Right ventricle myocardium inferior (tissue), 1 donor: ENCODE measurements around the gene NPM3. TPM values are rescaled to one million over a fixed set of nuclear protein-coding genes. Genes with fewer than 3 reads are reported as not detected.

ENCODE experiments used
- ATAC-seq: fragments of 200-7000 bp; cut with Tn5 transposase; one replicate; pipeline ENCODE4 v1.9.1; 2020; ENCODE audit warnings: mild to moderate bottlenecking, moderate library complexity
- DNase-seq: peaks from one replicate; pipeline ENCODE4 v3.0.0; 2021; ENCODE audit errors: missing footprints
- intact Hi-C: fragments of 100-400 bp; cut with DNase I; formaldehyde crosslinking; loops from one replicate; pipeline ENCODE4 v1.11.0; 2022
- total RNA-seq: library from RNA; stranded (reverse); fragmentation: NEBNext Ultra II Directional; extraction: Animal tissue kit (Norgen Biotek cat#: 25700); gene quantifications from one replicate; pipeline ENCODE4 v1.2.1, GENCODE V29; 2021
- donor health status: DM: no; HTN: yes; CAD: no; lungs with severe emphysema.

The NPM3 gene
- total RNA-seq, 1 donor from 2014 or later, result 7.9 TPM

DNA sequence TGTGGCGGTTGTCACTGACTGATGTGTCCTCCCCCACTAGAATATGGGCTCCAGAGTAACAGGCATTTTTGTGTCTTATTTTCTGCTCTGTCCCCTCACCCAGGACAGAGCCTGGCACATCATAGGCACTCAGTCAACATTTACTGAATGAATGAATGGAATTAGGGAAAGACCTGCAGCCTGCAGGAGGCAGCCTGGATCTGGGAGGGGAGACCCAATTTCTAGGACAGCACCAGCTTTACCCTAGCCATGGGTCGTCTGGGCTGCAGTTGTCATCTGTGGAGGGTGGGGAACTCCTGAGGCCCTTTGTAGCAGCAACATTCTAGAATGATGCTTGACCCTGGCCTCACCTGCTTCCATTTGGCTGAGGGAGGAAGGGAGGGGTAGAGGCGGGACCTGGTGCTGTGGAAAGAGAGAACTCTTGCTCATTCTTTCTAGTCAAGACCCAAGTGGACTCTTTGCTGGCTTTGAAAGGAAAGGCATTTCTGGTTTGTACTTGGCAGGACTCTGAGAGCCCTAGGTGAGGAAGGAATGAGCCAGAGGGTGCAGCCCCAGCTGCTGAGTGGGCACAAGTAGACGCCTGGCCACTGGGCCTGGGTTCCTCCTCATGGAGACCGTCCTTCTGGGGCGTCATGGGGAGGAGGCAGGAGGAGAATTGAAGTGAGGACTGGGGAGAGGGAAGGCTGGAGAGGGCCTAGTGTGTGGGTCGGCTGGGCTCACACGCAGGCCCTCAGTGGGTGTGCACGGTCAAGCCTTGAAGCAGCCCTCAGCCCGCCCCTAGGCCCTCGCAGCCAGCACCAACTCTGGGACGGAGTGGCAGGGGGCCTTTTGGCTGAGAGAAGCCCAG is 16.3 kb downstream of the NPM3 start:
- intact Hi-C loops, result no loop called here
- DNase-seq, result no peak
- ATAC-seq, result no peak

DNA sequence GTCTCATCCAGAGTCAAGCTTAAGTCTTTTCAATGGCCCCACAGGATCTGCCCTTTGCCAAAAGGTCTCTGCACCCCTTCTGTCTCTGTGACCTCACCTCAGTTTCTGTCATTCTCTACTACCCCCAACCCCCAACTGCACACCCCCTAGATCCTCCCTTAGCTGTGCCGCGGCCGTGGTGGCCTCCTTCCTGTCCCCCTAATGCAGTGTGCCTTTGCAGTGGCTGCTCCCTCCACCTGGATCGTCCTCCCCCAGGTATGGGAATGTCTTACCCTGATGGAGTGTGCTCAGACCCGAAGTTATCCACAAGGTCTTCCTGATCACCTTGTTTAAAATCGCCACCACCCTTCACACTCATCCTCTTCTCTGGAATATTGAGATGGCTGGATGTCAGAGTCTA is 16.9 kb downstream of the NPM3 start:
- no peak for ATAC-seq
- no peak for DNase-seq
- intact Hi-C loops, result no loop called here

DNA sequence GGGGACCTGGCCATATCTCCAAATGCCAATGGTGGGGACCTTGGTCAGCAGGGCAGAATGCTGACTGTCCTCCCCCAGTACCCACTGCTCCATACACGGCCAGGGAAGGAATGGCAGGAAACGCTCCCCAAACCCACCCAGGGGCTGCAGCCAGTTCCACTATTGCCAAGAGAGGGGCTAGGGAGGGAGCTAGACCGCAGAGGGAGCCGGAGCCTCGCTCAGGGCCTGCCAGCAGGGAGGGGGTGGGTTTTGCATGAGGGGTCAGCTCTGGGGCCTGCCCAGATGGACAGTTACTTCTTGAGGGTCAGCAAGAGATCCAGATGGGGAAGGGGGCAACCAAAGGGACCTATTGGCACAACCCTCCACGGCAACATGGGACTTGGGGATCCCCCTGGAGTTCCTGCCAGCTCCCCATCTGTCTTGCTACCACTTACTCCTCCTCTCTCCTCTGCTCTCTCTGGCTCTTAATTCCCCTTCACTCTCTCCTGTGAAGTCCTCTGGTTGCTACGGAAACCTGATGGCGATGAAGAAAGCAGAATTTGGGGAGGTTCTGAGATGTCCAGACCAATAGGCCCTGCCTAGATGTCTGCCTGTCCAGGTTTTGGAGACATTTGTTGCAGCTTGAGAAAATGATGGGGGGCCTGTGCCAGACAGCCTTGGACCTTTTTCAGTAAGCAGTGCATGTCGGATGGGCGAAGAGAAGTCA is 20.0 kb downstream of the NPM3 start:
- intact Hi-C loops, result no loop called here
- ATAC-seq (no peak), DNase-seq (no peak)

DNA sequence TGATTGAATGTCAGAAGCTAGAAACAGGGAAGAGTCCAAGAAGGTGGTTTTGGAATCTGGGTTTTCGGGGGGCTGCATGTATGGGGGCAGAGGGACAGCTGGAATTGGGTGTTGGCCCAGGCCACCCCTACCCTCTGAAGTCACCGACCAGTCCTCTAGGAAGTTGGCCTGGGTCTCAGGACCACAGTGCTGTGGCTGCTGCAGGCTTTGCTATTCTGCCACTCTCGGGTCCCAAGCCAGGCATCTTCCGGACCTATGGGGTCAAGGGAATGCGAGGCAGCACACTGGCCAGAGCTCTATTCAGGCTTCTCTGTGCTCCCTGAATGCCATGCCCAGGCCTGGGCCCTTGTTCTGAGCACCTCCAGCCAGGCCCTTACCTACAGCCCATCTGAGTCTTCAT is 20.5 kb downstream of the NPM3 start:
- ATAC-seq, result no peak
- no peak for DNase-seq
- intact Hi-C loops, result no loop called here

DNA sequence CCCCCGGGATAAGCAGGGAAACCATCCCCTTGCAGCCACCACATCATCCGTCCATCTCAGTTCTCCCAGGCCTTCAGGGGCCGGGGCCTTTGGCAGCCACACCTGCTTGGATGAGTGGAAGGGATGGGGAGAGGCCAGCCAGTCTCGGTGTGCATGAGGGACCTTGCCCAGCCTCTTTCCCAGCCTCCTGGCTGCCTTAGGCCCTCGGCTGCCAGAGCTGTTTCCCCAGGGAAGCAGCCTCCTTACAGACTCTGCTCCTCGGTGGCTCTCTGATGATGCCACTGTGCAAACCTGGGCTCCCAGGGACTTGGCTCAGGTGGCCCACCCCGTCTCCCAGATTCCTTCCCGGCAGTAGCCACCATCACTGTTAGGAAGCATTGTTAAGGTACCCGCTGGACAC is 22.0 kb downstream of the NPM3 start:
- no peak for ATAC-seq
- DNase-seq, result no peak
- intact Hi-C loops, result no loop called here

DNA sequence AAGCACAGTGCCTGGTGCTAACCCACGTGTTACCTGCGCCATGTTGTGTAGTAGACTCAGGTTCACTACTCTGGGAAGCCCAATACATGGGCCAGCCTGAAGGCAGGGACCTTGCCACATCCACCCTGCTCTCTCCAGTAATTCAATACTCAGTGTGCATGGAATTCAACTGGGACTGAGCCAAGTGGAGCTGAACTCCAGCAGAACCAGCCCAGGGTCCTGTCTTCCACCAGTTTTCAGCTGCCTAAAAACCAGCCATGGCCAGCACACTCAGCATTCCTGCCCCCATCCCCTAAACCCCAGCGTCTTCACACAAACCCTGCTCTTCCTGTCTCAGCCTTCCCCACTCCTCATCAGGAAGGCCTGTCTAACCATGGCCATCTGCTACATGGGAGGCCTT is 22.7 kb downstream of the NPM3 start:
- intact Hi-C loops, result no loop called here
- ATAC-seq, result no peak
- DNase-seq, result no peak

DNA sequence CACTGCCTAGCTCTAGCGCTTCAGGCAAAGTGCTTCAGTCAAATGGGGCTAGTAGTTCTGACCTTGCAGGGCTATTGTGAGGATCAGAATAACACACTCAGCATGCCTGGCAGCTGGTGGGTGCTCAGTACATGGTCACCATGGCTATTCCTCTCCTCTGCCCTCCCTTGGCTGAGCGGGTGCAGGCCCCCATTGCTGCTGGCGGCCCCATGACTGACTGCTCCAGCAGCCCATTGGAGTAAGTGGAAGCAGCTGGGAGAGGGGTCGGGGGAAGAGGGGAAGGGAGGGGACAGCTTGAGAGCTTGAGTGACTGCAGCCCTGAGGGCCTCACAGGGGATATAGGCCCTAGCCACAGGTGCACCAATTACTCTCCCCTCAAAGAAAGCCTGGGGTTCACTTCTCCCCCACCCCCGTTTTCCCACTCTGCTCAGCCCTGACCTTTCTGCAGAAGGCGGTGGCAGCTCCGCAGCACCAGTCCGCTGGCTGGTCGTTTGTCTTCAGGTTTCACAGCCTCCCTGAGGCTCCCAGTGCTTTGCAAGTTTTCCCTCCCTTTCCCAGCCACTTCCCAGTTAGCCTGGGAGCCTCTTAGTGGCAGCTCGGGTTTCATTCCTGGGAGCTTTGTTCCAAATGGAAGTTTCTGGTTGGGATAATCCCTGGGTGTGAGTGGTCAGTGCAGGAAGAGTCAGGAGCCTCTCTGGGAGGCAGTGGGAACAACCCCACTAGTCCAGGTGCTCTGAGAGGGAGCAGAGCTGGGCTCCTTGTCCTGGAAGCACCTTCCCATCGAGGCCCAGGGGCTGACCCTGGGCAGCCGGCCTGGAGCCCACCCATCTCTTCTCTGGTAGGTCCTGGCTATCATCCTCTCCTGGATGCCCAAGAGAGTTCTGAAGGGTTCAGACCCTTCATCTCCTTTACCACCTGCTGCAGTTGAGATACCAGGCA is 23.7 kb downstream of the NPM3 start:
- ATAC-seq (no peak), DNase-seq (no peak)
- intact Hi-C loops, result no loop called here

DNA sequence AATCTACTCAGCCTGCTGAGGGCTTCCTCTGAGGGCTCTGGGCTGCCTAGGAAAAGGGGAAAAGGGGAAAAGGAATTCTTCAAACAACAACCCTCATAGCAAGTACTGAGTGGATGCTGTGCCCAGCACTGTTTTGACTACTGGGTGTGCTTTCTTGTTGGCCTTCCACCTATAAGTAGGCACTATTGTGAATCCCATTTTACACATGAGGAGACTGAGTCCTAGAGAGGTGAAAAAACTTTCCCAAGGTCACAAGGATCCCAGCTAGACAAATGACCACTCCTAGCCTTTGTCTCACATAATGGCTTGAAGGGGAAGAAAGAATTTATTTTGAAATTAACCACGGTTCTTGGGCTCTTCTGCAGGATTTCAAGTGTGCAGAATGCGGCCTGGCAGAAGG is 24.4 kb downstream of the NPM3 start:
- ATAC-seq (no peak), DNase-seq (no peak)
- intact Hi-C loops, result no loop called here

DNA sequence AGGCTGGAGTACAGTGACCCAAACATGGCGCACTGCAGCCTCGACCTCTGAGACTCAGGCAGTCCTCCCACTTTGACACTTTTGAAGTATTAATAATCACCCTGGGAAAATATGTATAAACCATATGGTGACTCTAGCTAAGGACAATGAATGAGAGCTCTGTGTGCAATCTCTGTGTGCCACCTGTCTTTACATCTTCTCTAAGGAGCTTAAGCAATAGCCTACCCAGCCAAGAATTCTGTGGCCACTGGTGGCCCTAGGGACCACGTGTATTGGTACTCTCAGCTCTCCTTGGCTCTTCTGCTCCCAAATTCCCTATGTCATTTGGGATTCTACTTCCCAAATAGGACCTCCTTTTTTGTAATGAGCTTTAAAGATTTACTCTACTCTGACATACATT is 31.0 kb downstream of the NPM3 start:
- intact Hi-C loops, result no loop called here
- ATAC-seq, result no peak

DNA sequence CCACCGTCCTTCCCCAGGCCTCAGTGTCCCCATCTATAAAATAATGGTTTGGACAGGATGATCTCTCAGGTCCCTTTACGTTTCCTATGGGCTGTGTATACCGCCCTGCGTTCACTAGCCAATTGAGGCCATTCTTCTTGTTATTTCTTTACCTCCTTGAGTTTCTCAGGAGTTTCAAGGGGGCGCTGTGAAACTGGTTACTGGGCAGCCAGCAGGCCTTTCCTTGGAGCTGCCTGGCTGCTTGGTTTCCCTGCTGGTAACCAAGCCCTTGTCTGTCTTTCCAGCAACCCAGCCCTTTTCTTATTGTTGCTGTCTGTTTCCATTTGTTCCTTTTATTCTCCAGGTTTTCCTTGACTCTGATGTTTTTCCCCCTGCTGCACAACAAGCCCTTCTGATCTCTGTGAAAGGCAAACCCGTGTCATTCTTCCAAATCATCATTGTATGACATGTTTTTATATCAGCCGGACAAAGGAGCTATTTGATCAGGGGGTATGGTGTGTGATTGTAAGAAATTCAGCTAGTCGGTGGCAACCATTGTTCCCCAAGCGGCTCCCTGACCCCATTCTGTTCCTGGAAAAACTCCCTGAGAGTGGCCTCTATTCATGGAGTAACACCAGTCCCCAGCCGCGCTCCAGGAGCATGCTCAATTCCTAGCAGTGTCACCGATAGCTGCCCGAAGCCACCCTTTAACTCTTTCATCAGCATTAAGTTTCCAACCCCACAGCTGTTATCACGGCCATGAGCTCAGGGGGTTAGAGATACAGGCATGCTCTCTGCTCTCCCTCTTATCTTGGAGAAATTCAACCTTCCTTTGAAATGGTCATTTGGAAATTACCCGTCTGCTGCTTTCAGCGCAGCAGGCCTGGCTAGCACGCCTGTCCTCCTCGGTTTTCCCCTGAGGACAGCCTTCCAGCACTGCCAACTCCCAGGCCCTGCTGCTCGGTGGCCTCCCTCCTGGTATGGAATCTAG is 33.9 kb downstream of the NPM3 start:
- DNase-seq (no peak), ATAC-seq (no peak)
- intact Hi-C loops, result no loop called here

More for the DNA sequence above, 31.0 kb downstream of the NPM3 start:
- DNase-seq, result no peak

DNA sequence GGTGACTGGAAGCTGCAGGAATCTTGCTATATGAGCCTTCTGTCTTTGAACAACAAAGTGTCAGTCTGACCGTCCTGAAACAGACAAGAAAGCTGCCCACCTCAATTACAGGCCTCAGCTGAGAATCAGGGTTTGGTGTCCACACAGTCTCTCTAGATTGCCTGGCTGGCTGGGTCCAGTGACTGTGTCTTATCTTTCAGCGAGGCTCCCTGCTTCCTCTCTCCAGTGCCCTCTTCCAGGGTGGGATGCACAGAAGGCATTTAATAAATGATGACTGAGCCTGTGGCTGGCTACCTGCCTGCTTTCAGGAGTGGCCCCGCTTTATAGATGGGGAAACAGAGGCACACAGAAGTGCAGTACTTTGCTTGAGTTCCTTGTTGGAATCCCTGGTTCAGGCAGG is 34.8 kb downstream of the NPM3 start:
- DNase-seq (no peak), ATAC-seq (no peak)
- intact Hi-C loops, result no loop called here

DNA sequence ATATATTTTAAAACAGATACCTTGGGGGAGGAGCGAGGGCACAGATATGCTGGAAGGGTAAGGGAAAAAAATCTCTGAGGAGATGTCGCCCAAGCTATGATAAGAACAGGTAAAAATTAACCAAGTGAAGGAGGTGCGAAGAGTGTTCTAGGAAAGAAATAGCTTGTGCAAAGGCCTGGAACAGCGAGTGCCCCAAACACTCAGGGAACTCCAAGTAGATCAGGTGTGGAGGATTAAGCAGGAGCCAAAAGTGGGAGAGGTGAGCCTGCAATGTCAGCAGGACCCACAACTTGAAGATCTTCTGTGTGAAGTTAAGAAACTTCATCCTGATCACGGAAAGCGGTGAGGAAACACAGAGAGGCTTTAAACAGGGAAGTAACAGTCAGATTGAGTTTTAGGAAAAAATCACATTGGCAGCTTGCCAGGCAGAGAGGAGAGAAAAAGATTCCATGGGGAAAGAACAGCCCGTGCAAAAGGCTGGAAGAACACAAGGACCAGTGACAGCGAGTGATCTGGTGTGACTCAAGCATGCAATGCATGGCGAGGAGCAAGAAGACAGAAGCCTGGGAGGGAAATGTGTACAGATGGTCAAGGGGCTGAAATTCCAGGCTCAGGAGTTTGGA is 38.1 kb downstream of the NPM3 start:
- intact Hi-C loops, result no loop called here
- ATAC-seq (no peak), DNase-seq (no peak)

DNA sequence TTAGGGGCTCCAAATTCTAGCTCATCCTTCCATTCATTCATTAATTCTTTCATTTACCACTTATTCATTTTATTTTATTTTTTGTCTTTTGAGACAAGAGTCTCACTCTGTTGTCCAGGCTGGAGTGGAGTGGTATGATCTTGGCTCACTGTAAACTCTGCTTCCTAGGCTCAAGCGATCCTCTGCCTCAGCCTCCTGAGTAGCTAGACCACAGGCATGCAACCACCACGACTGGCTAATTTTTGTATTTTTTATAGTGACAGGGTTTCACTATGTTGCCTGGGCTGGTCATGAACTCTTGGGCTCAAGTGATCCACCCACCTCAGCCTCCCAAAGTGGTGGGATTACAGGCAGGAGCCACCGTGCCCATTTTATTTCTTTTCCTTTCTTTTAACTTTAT is 39.0 kb downstream of the NPM3 start:
- intact Hi-C loops, result no loop called here
- ATAC-seq (no peak), DNase-seq (no peak)

DNA sequence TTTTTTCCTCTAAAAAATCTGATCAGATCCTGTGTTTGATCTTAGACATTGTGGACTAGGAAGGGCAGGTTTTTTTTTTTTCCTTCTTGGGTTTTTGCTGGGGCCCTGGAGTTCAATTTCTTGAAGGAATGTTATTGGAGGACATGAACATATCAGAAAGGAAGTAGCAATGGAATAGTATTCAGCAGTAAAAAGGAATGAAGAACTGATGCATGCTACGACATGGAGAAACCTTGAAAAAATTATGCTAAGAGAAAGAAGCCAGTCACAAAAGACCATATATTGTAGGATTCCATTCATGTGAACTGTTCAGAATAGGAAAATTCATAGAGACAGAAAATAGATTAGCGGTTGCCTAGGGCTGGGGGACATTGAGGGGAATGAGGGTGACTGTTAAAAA is 41.3 kb downstream of the NPM3 start:
- intact Hi-C loops, result no loop called here
- DNase-seq (no peak), ATAC-seq (no peak)

DNA sequence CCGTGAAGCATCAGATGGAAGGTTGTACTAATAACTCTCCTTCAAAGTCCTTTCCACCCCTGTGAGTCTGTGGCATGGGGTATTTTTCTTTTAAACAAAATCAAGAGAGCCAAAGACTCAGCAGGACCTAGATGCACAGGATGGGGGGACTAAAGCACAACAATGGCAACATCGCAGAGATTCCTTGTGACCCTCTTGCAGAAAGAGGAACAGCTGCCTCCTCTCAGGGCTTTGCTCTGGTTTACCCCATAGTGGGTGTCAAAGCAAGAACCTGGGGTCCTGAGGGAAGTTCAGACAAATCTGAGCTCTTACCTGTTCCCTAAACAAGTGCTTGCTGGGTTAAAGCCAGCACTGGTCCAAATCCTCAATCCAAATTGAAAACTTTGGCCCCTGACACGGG is 46.6 kb downstream of the NPM3 start:
- ATAC-seq, result no peak
- intact Hi-C loops, result no loop called here
- DNase-seq, result no peak

DNA sequence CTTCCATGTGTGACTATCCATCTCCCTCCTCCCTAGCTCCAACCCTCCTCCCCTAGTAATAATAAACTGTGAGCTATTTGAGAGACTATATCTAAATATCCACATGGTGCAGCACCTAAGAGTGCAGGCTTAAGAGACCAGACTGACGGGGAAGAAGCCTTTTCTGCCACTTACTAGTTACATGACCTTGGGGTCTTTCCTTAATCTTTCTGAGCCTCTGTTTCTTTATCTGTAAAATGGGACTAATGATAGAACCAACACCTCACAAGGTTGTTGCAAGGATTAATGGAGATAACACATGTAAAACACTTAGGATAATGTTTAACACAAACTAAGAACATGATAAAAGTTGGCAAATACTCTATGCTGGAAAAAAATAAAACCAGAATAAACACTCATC is 51.1 kb downstream of the NPM3 start:
- no peak for DNase-seq

More for the DNA sequence above, 51.1 kb downstream of the NPM3 start:
- intact Hi-C loops, result no loop called here
- no peak for ATAC-seq
